HG03558 (cell line): ENCODE data around the gene F5.

Source experiments
- ATAC-seq: cut with Tn5 transposase; IDR thresholded peaks from one replicate; pipeline ENCODE4 v1.9.1; 2021; ENCODE audit warnings: moderate number of reproducible peaks; ENCODE audit not compliant: unreplicated experiment; ENCODE audit errors: extremely low read depth

F5 gene

DNA sequence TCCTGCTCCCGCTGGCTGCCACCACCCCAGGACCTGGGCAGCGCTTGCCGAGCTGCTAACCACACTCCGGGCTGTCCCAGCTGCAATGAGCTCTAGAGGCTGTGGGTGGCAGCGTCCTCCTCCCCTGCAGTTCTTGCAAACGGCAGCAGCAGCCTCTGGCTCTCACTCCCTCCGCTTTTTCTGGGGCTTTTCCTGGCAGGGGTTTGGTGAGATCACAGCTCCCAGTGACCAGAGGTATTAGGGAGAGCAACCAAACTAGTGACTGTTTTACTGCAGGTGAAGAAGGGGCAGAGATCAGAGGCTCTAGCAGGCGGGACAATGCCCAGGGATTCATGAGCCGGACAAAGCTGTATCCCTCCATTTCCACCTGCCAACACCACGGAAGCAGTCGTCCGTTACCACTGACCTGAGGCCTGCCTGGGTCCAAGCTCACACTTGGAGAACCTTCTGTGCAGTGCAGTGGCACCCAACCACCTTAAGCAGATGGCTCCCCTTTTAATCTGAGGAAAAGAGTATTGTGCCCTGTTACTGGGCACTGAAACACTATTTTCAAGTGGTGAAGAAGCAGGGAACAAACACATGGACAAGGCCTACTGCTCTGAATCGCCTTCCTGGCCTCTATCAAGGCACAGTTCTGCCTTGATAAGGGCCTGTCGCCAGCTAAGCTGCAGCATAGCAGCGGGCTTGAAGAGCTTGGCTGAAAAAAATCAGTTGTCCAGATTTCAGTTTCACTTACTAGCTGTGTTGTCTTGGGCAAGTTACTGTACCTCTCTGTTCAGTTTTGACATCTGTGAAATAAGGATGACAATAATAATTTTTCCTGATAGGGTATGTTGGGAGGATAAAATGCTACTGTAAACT is at the start of gene F5:
TSS of gene F5 (minus strand) at position 87 of the 861 bp plus-strand sequence. CDS start 95 bp downstream, outside the sequence.
- ATAC-seq: no peak

DNA sequence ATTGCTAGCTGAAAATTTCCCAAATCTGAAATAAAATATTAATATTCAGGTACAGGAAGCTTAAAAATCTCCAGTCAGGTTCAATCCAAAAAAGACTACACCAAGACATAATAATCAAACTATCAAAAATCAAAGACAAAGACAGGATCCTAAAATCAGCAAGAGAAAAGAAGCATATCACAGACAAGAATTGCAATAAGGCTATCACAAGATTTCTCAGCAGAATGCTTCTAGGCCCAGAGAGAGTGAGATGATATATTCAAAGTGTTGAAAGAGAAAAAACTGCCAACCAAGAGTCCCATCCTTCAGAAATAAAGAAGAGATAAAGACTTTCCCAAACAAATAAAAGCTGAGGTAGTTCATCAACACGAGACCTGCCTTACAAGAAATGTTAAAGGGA is 48.6 kb upstream of the F5 start:
- ATAC-seq: no peak

DNA sequence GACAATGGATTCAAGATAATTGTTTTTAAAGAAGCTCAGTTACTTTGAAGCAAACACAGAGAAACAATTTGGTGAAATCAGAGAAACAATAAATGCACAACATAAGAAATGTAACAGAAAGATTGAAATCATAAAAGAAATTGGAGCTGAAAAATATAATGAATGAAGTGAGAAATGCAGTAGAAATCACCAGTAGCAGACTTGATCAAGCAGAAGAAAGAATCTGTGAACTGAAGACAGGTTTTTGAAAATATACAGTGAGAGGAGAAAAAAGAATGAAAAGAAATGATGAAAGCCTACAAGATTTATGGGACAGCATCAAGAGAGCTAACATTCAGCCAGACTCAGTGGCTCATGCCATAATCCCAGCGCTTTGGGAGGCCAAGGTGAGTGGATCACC is 47.9 kb upstream of the F5 start:
- no peak for ATAC-seq

DNA sequence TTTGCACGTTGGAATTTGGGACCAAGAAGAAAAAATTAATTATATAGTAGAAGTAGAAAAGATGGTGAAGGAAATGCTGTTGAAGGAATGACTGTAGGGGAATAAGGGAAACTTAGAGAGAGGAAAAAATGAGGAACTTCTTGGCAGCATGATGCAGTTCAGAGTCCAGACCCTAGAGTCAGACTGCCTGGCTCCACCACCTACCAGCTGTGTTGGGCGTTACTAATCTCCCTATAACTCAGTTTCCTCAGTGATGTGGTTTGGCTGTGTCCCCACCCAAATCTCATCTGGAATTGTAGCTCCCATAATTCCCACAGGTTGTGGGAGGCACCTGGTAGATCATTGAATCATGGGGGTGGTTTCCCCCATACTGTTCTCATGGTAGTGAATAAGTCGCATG is 45.0 kb upstream of the F5 start:
- no peak for ATAC-seq

DNA sequence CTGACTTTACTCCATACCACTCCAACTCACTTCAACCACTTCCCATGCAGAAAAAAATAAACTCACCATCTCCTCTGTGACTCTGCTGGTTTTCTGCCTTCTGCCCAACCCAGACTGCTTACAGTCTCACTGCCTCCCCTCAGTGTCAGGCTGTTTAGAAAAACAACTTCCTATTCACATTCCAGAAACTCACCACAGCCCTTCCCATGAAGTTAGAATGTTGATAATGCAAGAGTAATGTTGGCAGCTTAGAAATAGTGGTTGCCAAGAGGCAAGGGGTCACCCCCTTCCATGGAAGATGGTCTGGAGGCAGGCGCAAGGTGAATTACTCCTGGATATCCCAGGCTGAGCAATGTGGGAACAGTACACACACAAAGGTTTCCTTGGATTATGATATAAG is 43.7 kb upstream of the F5 start, which contains the start of gene SELP:
TSS of gene SELP (minus strand) at position 119 of the 400 bp plus-strand sequence. CDS start at position 69, 50 bp downstream.
- ATAC-seq: no peak

DNA sequence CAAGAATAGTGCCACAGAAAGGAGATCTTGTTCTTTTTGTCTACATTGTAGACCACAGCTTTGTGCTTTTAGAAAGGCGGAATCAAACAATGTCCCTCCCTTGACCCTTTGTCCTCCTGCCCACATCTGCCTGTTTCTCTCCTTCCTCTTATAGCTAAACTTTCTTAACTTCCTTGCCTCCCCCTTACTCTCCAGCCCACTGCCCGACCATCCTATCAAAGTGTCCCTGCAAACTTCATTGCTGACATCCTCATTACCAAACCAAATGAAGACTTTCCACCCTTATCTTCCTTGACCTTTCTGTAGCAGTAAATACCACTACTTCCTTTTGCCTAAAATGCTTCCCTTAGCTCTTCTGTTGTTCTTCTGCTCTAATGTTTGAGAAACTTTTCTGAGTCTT is 38.6 kb upstream of the F5 start:
- no peak for ATAC-seq

DNA sequence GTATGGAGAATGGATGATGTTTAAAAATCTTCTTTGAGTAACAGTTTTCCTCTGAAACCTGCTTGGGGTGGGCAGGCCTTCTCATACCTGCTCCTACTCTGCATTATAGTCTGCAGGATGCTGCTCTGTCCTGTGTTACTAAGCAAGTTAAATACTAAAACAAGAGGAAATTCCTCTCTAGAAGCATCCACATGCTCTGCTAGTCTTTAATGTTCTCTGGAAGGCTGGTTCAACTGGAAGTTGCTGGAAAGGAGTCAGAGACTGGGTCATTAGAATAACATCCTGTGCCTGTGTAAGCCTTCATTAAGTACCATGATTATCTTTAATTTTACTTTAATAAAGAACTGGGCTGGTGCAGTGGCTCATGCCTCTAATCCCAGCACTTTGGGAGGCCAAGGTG is 37.8 kb upstream of the F5 start:
- ATAC-seq: no peak

DNA sequence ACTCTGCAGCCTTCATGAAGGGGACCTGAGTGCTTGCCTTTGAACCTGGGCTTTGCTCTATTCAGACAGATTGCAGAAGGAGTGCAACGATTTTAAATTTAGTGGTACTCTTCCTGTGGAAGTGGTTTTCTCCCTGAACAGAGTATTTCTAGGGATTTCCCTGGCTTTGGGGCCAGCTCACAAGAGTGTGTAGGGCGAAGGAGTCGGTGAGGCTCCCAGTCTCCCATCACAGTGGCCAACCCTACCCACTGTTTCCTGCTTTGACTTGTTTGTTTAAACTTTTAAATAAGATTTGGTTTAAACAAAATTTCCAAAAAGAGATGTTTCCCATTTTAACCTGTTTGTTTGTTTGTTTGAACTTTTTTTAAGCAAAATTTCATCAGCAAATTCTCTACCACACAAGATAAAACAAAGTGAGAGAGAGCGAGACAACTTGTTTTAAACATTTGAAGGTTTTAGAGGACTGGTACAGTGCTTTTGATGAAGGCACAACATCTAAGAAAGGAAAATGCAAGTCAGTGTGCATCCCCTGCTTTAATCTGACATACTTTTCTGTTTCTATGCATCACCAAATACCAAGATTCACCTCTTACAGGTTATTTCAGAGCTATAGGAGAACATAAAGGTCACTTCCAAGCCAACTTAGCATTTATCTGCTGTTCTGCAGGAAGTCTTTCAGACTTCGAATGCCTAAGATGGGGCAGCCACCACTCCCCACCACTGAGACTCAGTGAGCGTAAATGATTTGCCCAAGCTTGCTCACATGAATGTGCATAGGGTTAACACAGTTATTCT is 37.0 kb upstream of the F5 start:
- ATAC-seq: no peak

DNA sequence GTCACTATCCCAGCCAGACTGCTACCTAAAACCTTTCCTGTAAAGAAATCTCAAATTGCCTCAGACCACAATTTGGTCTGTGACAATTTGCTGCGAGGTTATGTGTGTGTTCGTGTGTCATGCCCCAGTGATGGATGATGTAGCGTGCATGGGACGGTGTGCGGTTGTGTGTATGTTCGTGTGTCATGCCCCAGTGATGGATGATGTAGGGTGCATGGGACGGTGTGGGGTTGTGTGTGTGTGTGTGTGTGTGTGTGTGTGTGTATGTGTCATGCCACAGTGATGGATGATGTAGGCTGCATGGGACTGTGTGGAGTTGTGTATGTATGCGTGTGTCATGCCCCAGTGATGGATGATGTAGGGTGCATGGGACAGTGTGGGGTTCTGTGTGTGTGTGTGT is 34.3 kb upstream of the F5 start:
- no peak for ATAC-seq

DNA sequence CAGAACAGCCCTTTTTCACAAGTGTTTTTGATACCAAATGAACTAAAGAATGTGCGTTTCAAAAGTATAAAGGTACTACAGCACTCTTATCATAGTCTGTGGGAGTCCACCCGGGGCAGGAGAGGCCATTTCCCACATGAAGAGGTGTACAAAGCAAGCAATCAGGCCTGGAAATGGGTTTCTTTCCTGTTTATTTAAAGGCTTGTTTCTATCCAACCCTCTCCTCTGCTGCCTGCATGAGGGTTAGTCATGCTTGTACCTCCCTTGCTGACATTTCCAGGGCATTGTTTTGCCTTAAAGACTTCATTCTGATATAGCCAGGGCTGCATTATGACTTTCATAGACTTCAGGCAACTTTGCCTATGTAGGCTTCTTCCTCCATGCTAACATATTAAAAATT is 32.1 kb upstream of the F5 start:
- no peak for ATAC-seq

DNA sequence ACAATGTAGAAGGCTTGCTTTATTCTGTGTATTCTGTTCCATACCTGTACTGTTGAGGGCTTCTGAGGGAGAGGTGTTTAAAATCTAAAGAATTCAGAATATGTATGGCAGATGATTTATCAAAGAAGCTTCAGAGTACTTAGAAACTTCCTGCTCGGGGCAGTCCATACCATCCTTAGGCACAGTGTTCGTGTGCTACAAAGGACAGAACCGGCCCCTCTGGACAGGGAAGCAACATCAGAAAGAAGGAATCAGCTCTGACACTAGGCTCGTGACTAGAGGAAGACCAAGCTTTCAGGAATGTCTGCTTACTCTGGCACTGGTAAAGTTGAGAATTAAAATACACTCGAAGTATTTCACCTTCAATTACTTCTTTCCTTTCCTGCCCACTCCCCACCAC is 29.5 kb upstream of the F5 start:
- no peak for ATAC-seq

DNA sequence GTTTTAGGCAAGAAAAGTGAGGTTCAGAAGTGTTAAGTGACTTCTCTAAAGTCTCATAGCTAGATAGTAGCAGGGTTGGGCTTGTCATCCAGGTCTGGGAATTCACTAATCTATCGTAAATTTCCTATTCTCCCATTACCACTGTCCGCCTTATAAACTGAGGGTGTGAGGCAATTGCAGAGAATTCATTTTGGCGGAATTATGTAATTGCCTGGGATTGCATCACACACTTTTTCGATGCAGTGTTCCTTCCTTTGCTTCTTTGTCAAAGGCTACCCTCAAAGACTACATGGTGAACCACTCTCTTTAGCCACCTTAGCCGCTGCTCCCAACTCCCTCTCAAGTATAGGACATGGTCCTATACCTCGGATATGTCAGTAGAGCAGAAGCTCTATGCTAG is 24.6 kb upstream of the F5 start:
- ATAC-seq: no peak

DNA sequence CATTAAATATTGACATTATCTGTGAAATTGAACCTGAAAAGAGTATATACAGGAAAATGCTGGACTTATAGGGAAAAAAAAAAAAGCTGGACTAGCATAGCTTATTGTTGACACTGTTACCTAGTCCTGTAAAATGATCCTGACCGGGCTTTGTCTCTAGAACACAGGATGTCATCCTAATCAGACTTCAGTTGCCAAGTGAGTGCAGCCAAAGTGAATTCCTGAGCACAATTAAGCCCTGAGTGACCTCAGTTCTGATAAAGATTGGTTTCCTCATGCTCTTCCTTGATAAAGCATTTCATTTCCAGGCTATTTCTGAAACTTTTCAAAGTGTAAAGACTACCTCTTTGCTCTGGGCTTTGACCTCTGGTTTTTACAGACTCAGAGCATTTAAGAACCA is 23.8 kb upstream of the F5 start:
- no peak for ATAC-seq

DNA sequence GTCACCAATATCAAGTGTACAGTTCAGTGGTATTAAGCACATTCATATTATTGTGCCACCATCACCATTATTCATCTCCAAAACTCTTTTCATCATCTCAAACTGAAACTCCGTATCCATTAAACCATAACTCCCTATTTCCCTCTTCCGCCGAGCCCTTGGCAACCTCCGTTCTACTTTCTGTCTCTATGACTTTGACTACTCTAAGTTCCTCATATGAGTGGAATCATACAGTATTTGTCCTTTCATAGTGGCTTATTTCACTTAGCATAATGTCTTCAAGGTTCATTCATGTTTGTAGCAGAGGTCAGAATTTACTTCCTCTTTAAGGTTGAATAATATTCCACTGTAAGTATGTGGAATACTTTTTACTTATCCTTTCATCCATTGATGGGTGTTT is 21.9 kb upstream of the F5 start:
- no peak for ATAC-seq

DNA sequence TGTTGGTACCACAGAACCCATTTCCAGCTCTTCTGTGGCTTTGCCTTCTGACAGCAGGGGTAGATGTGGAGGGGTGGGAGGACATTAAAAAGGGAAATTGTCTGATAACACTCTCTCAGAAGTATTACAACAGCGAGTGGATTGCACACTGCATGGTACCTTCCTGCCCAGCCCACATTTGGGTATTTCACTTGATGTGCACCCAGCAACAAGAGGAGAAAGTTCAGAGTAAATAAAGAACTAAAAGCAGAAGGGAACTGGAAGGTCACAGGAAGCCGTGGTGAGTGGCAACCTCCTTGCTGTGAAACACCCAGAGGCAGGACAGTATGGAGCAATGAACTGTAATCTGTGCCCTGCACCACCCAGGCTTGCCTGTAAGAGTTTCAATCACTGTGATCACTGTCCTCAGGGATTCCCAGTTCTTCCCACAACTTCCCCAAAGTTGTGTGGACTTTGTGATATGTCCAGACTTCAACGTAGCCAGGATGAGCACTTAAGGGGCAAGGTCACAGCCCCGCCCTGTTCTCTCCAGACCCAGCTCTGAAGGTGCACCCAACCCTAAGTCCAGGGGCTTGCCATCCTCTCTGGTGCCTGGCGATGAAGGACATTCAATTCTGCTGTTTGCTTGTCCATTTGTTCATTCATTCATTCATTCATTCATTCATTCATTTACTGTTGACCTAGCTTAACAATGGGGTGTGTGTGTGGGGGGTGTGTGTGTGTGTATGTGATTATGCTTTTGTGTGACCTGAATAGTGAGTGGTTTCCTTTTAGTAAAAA is 18.7 kb upstream of the F5 start:
- ATAC-seq: no peak

DNA sequence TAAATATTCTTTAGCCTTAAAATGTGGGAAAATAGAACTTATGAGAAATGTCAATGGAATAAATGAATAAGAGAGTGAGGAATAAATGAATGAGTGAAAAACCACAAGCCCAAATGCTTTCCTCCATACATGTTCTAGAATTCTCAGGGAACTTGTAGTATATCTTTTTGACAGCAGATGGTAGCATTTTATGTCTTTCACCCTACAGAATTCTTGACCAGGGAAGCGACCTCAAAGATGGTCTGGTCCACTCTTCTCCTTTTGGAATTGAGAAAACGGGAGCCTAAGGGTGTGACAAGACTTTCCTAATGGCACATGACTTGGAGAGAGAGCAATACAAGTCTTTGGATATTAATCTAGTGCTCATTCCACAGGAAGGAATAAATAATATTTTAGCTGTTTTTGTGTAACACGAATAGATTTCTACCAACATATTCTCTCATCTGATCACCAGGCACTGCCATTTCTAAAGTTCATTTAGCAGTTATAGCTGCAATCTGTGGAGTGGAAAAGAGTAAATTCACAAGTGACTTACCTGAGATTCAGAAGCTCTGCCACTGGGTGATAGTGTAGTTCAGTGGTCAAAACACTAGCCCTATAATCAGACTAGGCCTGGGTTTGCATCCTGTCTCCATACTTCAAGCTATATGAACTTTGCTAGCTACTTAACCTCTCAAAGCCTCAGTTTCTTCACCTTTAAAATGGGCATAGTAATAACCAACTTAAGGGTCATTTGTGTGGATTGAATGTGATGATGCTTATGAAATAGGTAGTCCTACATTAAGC is 15.0 kb upstream of the F5 start:
- peak; percentile 44 for ATAC-seq

DNA sequence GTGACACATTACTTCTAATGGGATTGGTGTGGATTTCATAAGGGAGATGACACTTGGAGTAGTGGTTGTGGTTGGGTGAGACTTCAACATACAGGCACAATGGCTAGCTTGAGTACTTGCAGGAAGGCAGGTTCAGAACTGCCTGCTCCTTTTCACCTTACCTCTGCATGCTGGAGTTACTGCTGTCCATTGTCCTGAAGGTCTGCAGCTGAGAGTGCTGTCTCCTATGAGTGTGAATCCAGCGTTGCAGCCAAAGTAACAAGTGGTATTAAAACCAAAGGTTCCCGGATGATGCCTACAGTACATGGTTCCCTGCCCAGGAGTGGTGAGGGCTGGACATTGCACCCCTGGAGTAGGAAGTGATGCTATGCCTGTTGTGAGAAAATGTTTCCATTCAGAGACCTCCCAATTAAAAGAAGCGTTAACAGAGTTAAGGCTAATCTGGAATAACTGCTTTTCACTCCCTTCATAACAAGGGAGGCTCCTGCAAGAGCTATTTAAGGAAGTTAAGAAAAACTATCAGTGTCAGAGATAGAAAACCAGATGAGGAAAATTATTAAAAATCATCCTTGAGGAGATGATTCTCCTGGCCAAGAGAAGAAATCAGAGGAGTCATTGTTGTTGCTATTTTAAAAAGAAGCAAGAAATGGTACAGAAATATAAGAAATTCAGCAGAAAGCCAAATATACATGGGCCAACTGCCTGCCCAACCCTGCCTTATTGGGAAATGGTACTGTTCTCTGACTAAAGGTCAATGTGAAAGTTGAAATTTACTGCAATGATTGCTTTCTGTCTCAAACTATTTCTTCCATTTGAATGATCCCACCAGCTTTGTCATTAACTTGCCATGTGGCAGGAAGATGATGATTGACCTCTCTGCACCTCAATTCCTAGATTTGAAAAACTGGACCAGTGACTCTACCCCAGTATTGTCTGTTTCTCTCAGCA is 9.8 kb upstream of the F5 start:
- no peak for ATAC-seq

DNA sequence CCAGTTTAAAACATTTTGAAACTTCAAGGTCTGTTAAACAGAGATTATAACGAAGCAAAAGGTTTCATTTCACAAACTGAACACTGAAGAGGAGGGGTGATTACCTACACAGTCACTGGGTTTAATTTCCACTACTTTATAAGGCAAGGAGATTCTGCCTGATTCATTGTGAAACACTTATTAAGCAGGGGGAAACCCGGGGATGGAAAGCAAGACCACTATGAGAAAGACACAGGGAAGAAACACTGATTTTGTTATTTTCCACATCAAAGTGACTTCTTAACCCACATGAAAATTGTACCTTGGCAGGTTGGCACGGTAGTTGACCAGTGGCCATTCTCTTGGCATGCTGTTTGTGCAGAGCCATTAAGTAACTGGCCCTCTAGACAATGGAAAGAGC is 8.1 kb upstream of the F5 start:
- ATAC-seq: no peak

DNA sequence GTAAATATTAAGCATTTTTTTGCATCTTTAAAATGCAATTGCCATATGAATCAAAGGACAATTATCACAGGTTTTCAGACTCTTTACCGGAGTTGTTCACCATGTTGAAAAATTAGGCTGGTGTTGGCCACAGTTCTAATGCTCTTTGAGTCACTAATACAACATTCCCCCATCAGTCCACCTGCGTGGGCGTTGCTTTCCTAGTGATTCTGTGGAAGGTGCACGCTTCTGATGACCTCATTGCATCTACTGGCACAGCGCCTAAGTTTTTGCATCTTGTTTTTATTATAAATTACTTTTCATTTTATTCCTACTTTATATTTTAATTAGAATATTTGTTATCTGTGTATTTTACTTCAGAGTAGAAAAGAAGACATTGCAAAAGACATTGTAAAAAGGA is 4.7 kb upstream of the F5 start:
- ATAC-seq: no peak
